Transverse colon (tissue), 4 donors: Measurements from ENCODE around the gene PPP1R13B.

ENCODE experiments used
- POLR2A ChIP-seq: fragments of 450-650 bp; IDR thresholded peaks from one replicate; pipeline ENCODE4 v1.6.1; 2016; ENCODE audit warnings: antibody characterized with exemption, mild to moderate bottlenecking, moderate library complexity
- POLR2AphosphoS5 ChIP-seq, 3 donors: sonication (generic); formaldehyde crosslinking; IDR thresholded peaks; one replicate each; pipeline ENCODE4 v1.6.1; 2016; ENCODE audit warnings: antibody characterized with exemption in 3 of 3
- TF ChIP-seq, protein P1 (sequence below), 5 experiments: fragments of 200-600 bp in 3 of 5; fragments of 450-650 bp in 2 of 5; sonication (generic) in 3 of 5; IDR thresholded peaks; 1 replicate in 2 of 5; 2 replicates in 3 of 5; pipeline ENCODE4 v1.5.1; 2016 to 2017; ENCODE audit warnings: antibody characterized with exemption in 5 of 5, inconsistent platforms in 3 of 5, mild to moderate bottlenecking in 2 of 5, moderate library complexity in 1 of 5

DNA sequence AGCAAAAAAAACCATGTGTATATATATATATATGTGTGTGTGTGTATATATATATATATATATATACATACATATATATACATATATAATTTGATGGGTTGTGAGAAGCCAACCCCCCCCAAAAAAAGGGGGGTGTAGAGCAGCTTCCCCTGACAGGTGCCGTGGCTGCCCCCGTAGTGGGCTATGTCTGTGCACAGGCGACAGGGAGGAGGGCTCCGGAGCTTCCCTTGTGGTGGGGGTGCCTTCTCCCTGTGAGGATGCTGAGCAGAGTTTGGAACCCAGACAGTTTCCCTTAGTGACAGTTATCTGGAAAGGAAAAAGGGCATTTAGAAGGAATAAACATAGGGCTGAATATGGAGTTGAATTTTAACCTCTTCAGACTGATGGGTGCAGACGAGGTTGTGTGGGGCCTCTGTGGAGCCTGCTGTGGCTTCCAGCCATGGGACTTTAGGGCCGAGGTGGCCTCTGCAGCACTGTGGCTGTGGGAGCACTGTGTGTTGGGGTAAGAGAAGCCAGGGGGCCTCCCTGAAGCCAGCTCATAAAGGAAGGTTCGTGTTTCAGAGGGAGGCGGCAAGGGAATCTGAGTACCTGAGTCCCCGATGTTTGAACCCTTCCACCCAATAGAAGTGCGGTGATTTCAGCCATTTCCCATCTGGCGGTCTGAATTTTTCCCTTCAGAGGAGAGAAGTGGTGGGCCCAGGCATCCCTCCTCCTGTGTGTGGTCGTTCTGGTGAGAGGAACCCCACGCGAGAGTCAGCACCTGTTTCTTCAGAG is 151.9 kb downstream of the PPP1R13B start:
- TF ChIP-seq, protein P1, sequence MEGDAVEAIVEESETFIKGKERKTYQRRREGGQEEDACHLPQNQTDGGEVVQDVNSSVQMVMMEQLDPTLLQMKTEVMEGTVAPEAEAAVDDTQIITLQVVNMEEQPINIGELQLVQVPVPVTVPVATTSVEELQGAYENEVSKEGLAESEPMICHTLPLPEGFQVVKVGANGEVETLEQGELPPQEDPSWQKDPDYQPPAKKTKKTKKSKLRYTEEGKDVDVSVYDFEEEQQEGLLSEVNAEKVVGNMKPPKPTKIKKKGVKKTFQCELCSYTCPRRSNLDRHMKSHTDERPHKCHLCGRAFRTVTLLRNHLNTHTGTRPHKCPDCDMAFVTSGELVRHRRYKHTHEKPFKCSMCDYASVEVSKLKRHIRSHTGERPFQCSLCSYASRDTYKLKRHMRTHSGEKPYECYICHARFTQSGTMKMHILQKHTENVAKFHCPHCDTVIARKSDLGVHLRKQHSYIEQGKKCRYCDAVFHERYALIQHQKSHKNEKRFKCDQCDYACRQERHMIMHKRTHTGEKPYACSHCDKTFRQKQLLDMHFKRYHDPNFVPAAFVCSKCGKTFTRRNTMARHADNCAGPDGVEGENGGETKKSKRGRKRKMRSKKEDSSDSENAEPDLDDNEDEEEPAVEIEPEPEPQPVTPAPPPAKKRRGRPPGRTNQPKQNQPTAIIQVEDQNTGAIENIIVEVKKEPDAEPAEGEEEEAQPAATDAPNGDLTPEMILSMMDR (IDR thresholded peaks at IDR 0.05), result no peak
- TF ChIP-seq POLR2A (no peak), POLR2AphosphoS5 (IDR thresholded peaks at IDR 0.05) (no peak)
